ENCODE results near the gene HYDIN.
A peak's percentile ranks its signal among the peaks of the same experiment; 100 is the strongest.
"Not testable (repeated sequence)": the region's sequence is repeated elsewhere in the genome, so short reads cannot be mapped to it uniquely, and the experiment has no call there.

The HYDIN gene

DNA sequence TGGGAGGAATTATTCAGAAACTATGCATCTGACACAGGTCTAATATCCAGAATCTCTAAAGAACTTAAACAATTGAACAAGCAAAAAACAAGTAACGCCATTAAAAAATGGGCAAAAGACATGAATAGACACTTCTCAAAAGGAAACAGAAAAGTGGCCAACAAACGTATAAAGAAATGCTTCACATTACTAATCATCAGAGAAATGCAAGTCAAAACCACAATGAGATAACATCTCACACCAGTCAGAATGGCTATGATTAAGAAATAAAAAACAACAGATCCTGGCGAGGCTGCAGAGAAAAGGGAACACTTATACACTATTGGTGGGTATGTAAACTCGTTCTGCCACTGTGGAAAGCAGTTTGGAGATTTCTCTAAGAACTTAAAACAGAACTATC lies 379.2 kb downstream of the HYDIN start:
- DNase-seq (ENCODE audit: low spot score): not testable (repeated sequence)

DNA sequence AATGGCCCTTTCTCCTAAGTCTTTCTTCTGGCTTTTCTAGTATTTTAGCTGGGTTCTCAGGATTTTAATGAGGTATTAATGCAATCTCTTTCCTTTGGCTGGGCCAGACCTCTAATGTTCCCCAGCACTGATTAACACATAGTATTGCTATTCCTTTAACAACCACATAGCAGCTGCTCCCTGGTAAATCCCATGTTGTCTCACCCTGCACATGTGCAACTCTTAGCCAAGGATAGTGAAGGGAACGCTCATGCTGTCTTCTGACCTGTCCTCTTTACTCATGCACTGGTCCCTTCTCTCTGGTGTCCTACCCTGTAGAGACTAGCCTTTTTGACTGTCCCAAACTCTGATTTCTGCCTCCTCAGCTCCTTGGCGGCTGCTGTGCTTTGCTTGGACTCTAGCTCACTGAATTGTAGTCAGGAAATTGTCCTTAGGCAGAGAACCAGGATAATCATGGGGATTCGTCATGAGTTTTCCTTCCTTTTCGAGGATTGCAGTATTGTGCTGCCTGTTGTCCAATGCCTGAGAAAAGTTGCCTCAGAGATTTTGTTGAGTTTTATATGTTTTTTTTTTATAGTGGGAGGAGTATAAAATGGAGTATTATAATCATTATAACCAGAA lies 406.9 kb downstream of the HYDIN start:
- DNase-seq (ENCODE audit: low spot score): not testable (repeated sequence)

DNA sequence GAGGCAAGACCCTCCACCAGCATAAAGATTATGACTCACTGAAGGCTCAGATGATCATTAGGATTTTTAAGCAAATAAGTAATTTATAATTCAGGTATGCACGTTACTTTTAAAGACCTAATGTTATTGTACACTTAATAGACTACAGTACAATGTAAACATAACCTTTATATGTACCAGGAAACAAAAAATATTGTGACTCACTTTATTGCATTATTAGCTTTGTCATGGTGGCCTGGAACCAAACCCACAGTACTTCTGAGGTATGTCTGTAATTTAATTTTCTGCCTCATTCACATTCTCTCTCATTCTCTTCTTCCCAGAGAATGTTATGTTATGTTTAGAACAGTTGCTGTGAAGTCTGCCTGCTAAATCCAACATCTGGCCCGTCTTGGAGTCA lies 407.8 kb downstream of the HYDIN start:
- DNase-seq (ENCODE audit: low spot score): not testable (repeated sequence)

DNA sequence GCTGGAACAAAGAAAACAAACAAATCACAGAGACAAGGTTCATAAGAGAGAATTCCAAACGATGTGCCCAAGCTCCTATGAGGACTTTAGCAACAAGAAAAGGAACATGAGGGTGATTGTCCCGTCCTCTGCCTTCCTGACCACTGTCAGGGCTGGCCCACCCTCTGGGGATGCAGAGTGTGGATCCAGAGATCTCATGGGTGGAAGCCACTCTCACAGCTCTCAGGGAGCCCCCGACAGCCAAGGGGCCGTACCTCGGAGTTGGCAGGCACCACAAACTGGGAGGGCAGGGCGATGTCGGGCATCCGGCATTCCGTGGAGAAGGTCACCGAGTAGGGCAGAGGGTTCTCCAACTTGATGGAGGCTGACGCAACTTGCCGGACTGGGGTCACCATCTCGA lies 412.4 kb downstream of the HYDIN start:
- not testable (repeated sequence) for DNase-seq (ENCODE audit: low spot score)

DNA sequence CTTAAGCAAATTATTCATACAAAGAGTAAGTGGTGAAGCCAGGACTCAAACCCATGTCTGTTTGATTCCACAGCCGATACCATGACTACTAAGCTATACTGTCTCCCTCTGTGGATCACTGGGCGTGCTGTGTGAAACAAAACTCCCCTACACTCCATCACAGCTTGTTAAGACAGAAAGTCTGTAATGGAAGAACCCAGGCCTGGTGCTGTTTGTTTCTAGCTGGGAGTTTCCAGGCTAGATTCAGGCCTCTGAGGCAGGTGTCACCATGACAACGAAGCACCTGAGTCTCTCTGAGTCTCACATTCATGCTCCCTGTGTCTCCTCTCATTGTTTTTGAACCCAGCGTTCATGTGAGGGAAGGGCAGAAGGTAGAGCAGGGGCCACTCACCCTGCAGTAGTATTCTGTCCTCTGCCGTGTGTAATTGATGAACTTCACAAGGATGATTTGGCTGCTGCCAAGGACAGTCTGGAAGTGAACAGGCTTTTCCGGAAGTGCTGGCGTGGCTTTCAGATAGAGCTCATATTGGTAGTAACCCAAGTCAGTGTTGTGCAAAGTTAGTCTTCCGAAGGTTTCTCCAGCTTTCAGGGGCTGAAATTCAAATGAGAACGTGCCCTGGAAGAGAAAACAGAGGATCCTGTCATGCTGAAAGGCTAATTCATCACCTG lies 421.0 kb downstream of the HYDIN start:
- no peak for DNase-seq (ENCODE audit: low spot score)

DNA sequence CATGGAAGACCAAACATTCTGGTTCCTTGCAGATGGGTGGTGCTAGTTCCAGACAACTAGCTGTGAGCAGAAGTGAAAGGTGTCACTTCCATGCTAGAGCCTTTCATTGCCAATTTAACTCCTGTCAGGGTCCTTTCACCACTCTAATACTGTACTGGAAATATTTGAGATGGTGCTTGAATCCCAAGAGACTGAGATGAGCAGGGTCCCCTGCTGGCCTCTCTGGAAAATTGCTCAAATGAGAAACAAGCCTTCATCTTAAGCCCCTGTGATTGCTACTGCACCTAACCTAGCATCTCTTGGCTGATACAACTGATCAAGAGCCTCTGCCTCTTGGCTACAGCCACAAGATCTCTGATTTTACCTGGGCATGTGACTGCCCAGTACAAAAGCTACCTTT lies 422.2 kb downstream of the HYDIN start:
- DNase-seq (ENCODE audit: low spot score): no peak

DNA sequence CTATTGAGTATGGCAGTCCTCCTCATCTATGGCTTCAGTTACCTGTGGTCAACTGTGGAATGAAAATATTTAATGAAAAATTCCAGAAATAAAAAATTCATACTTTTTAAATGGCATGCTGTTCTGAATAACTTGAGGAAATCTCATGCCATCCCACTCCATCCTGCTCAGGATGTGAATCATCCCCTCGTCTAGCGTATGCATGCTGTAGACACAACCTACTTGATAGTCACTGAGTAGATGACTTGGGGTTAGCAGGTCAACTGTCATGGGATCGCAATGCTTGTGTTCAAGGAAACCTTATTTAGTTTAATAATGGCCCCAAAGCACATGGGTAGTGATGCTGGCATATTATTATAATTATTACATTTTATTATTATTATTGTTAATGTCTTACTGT lies 424.7 kb downstream of the HYDIN start:
- peak; percentile 45 for DNase-seq (ENCODE audit: low spot score)

DNA sequence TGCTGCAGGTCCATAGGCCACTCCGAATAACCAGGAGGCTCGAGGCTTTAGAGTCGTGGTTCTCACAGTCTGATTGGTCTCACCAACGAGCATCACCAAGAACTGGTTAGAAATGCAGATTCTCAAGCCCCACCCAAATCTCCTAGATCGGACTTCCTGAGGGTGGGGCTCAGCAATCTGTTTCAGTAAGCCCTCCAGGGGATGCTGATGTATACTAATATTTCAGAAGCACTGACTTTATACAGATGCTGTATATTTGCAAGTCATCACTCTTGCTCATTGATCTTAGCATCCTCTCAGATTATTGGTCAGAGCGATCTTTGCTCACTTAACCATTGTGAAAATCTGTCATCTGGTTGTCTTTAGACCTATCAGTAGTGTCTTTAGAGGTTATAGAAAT lies 425.1 kb downstream of the HYDIN start:
- no peak for DNase-seq (ENCODE audit: low spot score)

DNA sequence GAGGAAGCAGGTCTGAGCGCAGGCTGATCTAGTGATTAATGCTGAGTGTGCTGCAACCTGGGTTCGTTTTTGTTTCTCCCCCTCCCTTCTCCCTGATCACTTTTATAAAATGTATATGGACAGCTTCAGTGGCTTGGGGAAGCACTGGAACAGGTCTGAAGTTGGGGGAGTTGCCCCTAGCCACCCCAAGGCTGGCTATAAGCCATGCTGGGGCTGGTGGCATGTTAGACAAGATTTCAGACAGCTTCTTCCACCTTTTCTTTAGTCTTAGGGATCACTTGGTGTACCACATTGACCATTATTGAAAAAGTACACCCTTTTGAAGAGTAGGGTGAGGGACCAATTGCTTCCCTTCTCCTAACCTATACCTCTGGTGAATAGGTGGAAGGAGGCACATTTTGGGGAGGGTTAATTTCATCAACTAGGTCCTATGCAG lies 425.8 kb downstream of the HYDIN start:
- DNase-seq (ENCODE audit: low spot score): no peak

DNA sequence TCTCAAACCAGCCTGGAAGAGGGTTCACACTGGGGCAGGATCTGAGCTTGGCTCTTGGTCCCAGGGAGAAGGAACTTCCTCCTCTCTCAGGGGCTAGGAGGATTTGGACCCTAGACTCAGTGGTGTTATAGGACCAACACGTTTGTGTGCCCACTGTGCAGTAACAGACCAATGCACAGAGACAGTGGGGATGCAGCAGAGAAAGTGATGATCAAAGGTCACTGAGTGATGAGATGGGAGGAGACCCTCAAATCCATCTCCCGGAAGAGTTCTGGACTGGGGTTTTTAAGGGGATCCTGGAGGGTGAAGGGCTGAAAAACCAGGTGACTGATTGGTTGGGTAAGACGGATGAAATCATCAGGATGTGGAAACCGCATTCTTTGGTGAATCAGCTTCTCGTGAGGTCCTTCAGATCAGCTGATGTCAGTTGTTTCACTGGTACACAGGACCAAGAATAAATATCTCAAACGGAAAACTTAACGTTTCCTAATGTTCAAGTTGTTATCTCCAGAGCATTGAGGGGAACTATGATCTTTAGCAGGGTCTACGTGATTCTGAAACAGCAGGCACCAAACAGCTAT lies 426.3 kb downstream of the HYDIN start:
- no peak for DNase-seq (ENCODE audit: low spot score)

DNA sequence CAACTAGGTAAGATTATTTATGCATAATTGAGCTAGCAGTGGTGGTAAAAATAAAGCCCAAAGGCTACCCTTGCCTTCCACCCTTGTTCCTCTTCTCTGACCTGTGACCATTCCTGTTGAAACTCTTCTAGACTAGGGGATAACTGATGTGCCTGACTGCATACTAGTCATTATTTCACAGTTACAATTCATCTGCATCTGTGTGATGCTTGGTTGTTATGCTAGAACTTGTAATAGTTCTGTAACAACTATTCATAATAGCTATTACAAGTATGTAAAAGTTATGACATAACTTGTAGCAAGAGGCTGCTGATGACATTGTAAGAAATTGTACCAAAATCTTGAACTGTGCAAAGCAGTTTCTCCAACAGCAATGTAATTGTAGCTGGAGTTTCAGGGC lies 427.2 kb downstream of the HYDIN start:
- DNase-seq (ENCODE audit: low spot score): no peak

DNA sequence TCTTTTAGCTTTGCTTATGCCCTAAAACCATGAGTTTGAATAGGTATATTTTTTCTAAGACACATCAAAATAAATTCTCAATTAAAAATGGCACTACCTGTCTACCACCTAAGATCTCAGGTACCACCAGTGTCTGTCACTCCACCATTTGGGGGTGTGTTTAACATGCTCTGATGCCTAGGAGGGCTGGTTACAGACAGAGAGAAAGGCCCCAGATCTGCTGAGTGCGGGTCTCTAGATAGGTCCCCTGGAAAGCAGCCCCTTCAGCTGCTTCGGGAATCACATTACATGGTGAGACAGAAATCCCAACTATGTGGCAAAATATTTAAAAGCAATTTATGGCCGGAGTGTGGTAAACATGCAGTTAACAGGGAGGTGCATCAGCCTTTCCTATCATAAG lies 428.9 kb downstream of the HYDIN start:
- no peak for DNase-seq (ENCODE audit: low spot score)

DNA sequence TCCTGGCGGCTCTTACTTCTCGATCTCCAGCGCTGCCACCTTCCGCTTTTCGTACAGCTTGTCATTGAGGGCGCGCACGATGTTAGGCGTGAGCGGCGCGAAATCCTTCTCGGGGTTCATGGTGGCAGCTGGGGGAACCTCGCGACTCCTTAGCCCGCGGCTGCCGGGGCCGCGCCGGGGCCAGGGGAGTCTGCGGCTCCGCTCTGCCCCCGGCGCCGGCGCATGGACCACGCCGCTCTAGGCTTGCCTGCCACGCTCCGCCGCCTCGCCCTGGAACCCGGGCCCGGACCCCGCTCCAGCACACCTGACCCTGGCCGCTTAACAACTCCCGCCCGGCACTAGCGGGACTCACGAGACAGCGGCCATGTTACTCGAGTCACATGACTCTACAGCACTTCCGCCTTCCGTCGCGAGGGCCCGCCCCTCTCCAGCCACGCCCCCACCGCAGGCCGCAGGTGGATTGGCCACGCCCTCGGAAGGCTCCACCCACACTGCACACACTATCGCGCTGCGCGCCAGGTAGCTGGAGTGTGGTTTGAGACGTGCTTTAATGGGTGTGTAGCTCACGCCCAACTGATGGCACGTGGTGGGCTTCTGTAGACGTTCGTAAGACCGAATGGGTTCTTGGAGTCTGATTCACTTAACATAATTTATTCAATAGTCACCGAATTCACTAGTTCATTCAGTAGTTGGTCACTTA lies 429.6 kb downstream of the HYDIN start, which contains the start of gene VAC14:
TSS of gene VAC14 (minus strand) at position 378 of the 700 bp plus-strand sequence. CDS start at position 120, 258 bp downstream.
- peak; percentile 94 for DNase-seq (ENCODE audit: low spot score)

DNA sequence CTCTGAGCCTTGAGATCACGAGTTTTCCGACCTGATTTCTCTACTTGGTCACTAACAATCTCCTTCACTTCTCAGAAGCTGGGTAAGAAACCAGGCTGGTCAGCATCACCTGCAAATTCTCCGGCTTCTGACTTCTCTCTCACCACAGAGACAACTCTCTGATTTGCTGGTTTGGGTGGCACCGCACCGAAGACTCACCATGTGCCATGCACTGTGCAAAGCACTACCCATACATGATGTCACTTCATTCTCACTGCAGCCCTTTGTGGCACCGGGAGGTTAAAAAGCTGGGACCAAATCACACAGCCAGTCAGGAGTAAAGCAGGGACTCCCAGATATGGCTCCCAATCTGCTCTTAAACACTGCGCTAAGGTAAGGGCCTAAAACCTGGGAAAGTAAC lies 430.2 kb downstream of the HYDIN start:
- DNase-seq (ENCODE audit: low spot score): peak; percentile 37

DNA sequence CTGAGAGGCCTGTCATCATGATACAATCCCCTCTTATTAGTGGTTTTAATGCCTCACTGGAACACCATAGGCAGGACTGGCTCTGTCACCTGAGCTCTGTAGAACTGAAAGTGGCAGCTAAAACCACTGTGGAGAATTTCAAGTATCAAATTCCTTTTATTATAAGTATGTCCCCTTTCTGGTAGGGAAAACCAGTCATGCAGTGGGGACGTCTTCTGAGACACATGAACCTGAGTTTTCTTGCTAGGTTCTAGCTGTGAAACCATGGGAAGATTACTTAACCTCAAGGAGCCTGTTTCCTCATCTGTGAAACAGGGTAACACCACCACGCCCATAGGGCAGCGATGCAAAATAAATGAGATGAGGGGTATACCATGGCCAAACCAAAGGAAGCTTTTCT lies 434.2 kb downstream of the HYDIN start:
- no peak for DNase-seq (ENCODE audit: low spot score)

DNA sequence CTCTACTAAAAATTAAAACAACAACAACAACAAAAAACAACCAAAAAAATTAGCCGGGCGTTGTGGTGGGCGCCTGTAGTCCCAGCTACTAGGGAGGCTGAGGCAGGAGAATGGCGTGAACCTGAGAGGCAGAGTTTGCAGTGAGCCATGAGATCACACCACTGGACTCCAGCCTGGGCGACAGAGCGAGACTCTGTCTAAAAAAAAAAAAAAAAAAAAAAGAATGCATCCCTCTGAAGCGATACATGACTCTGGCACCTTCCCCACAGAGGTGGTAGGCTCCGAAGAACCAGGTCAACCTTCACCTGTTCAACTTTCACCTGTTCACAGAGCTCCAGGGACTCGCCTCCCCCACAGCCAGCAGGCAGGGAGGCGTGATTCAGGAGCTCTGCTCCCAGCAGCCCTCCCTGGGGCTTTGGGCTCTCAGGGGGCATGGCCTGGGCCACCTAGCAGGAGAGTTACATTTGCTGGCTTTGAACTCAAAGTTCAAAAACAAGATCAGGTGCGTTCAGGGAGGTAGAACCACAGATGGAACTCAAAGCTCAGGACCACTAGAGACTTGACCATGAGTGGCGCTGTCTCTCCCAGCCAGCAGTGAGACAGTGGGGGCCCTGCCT lies 435.1 kb downstream of the HYDIN start:
- peak; percentile 21 for DNase-seq (ENCODE audit: low spot score)

DNA sequence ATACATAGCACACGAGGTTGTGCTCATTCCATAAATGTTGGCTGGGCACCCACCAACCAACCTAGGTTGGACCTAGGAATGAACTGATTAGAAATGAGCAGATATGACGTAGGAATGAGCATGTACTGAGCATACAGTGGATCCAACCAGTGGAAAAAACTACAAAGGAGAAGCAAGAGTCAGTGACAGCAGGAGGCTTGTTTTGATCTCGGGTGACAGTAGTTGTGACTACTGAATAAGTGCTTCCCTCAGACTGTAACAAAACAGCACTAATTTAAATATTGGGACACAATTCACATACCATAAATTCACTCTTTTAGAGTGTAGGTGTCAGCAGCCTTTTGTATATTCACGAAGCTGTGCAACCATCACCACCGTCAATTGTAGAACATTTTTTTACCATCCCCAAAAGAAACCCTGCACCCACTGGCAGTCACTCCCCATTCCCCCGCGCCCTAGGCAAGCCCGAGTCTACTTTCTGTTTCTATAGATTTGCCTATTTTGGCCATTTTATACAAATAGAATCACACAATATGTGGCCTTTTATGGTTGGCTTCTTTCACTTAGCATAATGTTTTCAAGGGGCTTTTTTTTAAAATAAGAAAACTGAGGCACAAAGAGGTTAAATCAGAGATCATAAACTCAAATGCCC lies 436.5 kb downstream of the HYDIN start:
- DNase-seq (ENCODE audit: low spot score): no peak

DNA sequence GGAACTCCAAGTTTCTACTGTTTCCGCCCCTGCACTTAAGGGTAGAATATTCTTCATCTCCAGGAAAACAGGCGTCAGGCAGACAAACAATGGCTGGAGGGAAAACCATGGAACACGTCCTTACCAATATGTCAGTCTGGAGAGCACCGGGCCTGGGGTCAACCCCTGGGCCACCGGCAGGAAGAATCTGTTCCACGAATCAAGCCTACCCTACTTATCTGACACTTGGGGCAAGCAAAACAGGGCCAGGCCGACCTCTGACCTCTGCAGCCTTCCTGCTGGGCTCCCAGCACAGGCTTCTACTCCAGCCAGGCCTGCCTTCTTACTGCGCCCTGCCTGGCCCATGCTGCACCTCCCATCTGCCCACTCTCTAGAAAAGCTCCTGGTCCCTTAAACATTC lies 439.7 kb downstream of the HYDIN start:
- DNase-seq (ENCODE audit: low spot score): no peak

DNA sequence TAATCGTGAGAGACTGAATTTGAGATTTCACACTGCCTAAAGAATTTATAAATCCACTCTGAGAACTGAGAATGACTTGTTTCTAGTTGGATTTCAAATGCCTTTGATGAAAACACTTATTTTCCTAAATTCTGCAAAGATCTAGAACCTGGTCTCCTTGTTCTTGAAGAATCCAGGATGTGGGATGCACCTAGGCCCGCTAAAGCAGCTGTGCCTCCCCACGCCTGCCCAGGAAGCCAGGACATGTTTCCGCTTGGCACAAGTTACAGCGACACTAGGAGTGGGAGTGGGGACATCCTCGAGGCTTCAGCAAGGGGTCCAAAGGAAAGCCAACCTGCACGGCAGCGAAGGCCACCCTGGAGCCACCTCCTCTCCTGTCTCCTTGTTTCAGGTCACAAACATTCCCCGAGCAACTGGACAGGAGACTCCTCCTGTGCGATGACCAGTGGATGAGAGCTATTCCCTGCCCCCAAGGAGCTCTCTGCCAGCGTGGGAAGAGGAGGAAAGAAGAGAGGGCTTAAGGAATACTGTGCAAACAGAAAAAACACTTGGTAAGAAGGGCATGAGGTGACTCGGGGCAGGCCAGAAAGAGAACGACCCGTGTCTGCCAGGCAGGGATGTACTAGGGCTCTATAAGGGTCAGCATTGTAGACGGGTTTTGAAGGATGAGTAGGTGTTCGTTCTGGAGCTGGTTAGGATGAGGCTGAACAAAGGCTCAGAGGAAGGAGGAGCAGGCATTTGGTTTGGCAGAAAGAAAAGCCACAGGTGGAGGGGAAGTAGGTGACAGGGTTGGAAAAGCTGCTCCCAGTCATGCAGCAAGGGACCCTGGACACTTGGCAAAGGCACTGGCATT lies 440.7 kb downstream of the HYDIN start:
- no peak for DNase-seq (ENCODE audit: low spot score)

DNA sequence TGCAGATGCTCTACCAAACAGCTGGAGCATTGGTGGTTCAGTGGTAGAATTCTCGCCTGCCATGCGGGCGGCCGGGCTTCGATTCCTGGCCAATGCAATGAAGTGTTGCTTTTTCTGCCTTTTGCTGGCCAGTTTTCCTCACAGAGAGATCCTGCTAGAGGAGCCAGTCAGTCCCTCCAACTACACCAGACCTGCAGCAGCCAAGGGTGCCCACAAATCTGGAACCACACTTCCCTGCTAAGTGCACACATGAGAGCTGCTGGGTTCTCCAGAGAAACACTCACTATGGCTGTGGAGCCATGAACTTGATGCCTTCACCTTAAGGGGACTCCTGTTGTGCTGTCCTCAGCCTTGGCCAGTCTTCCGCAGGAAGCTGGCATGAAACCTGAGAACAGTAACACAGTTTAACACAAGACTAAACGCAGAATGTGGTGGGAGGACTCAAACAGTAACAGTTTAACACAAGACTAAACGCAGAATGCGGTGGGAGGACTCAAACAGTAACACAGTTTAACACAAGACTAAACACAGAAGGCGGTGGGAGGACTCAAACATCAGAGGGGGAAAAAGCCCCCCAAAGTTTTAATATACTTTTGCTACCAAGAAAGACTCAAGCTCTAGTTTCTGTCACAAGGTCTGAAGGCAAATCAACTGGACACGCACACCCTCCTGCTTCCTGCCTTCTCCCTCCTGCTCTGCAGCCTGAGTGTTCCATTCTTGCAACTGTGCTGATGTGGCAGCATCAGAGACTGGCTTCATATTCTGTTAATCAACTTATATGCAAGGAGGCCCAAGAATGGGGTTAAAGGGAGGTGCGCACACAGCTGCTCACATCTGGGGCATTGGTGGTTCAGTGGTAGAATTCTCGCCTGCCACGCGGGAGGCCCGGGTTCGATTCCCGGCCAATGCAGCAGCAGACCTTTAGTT lies 441.6 kb downstream of the HYDIN start:
- peak; percentile 53 for DNase-seq (ENCODE audit: low spot score)

Measured in kidney tubule cell (primary cell).